ENCODE results near the gene FLOT1. TPM values are rescaled to one million over a fixed set of nuclear protein-coding genes. Genes with fewer than 3 reads are reported as not detected.

Gene FLOT1
- total and polyA plus RNA-seq, 2 of the 4 experiments (the other 2 are of a cell fraction), result 96.2 to 162 TPM

DNA sequence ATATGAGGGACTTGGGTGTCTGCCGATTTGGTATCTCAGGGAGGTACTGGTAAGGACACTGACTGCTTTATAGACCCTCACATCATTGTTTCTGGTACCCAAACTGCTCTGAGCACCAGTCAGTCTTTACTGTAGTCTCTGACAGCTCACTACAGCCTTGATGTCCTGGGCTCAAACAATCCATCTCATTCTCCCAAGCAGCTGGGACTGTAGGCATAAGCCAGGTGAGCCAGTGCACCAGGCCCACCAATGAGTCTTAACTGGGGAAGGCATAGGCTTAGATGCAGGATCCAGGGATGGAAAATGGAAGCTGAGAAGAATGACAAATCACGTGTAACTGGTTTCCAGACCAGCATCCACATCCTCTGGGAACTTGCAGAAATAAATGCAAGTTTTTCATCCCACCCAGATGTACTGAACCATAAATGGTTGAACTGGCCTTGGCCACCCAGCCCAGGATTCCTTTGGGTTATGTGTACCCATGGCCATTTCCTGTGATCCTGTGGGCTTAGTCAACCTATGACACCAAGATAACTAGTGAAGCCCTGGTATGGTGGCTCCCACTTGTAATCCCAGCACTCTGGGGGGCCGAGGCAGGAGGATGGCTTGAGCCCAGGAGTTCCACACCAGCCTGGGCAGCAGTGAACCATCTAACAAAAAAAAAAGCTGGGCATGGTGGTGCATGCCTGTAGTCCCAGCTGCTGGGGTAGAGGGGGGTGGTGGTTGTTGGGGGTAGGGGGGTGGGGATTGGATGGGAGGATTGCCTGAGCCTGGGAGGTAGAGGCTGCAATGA lies 16.6 kb downstream of the FLOT1 start:
- DNase-seq (peak; percentile 68), ATAC-seq (ENCODE audit: low read depth) (peak; percentile 27)
- Histone ChIP-seq H3K14ac (replicated peaks; ENCODE audit: low read depth, low read length) (peak overlapping the region; percentile 8; the same call in 1 of the 2 replicates), H4K8ac (ENCODE audit: low read depth in 2 of 2, low read length in 2 of 2) (peak overlapping the region in 1 of 2 experiments; percentile 20; a peak in 1 of 4 replicates), H2AFZ (replicated peaks; ENCODE audit: low read length, poor library complexity) (peak overlapping the region; percentile 68), H2BK15ac (ENCODE audit: low read depth, low read length) (no peak overlapping the region), H3K9me3 (ENCODE audit: control insufficient read depth, insufficient read depth, low read length) (no peaks in the 10 kb centered on the region), H3K9me1 (ENCODE audit: insufficient read depth, low read length) (peaks cover 6% of the 10 kb centered on the region; the same call in 1 of the 2 replicates), H2AK5ac (ENCODE audit: low read depth, low read length) (peak overlapping the region; percentile 54; the same call in 1 of the 2 replicates), H3K23ac (ENCODE audit: low read depth, low read length) (peak overlapping the region; percentile 14; the same call in 1 of the 2 replicates), H3K9ac (ENCODE audit: low read depth, low read length) (no peak overlapping the region), H4K91ac (ENCODE audit: insufficient read depth, low read depth, low read length) (no peak overlapping the region), H3K36me3 (ENCODE audit: control insufficient read depth, insufficient read depth, low read length) (peaks cover 64% of the 10 kb centered on the region), H3K56ac (ENCODE audit: extremely low read depth, insufficient read depth, low read length) (no peak overlapping the region), H3K4me2 (ENCODE audit: low read depth, low read length) (no peak overlapping the region), H3K18ac (ENCODE audit: low read depth, low read length) (no peak overlapping the region), H3K4ac (ENCODE audit: low read depth, low read length) (peak overlapping the region; percentile 14), H2BK20ac (ENCODE audit: low read depth, low read length) (no peak overlapping the region), H3K27ac (ENCODE audit: insufficient read depth, low read length) (peak overlapping the region; percentile 0; the same call in 1 of the 2 replicates), H2BK120ac (ENCODE audit: low read depth, low read length) (no peak overlapping the region; the same call in 1 of the 2 replicates), H2AK9ac (replicated peaks; ENCODE audit: low read depth, low read length, poor library complexity) (peak overlapping the region; percentile 53), H3K4me3 (ENCODE audit: insufficient read depth, low read depth, low read length) (no peak overlapping the region), H2BK5ac (ENCODE audit: low read depth, low read length, poor library complexity, severe bottlenecking) (peak overlapping the region; percentile 22), H3K79me1 (ENCODE audit: low read depth in 1 of 2, low read length in 2 of 2) (peaks cover 23 to 36% of the 10 kb centered on the region in 2 experiments), H3K27me3 (ENCODE audit: control insufficient read depth, insufficient read depth, low read length) (no peaks in the 10 kb centered on the region), H4K20me1 (ENCODE audit: insufficient read depth, low read length) (peaks cover 62% of the 10 kb centered on the region), H4K5ac (ENCODE audit: low read depth, low read length) (no peak overlapping the region), H3K4me1 (ENCODE audit: control insufficient read depth, insufficient read depth, low read length) (peaks cover 2% of the 10 kb centered on the region)
- WGBS, 2 experiments (ENCODE audit: extremely low coverage in 2 of 2, insufficient read length in 1 of 2), result 40% methylated on average over 1 of the region's 3 CpGs; no CpG with 5 or more reads in 1 of the 2 experiments
- in situ Hi-C loops (cut with MboI; ENCODE audit: low sequenced_read_pairs) (no loop called here), dilution Hi-C loops (cut with HindIII; ENCODE audit: low sequenced_read_pairs, unreplicated experiment) (no loop called here), intact Hi-C loops (cut with micrococcal nuclease) (no loop called here)
- ChIA-PET POLR2A (ENCODE audit: unreplicated experiment) (interaction anchor here (0.6 kb wide), 2 partner anchors 38 to 361 kb away, joined by 3 read pairs; no protein-coding TSS in a partner anchor), CTCF (interaction anchor here (1.2 kb wide), 1 partner anchor 244 kb away, joined by 3 read pairs; no protein-coding TSS in a partner anchor)
- TF ChIP-seq MAZ (IDR thresholded peaks at IDR 0.05; ENCODE audit: borderline replicate concordance, low read depth, low read length), result no peak
- TF ChIP-seq POLR2A (IDR thresholded peaks at IDR 0.05; ENCODE audit: low read depth, low read length), result peak; percentile 10; the same call in 1 of the 2 replicates
- no peak for TF ChIP-seq CEBPB (IDR thresholded peaks at IDR 0.05; ENCODE audit: low read depth, low read length)
- TF ChIP-seq, protein P1, sequence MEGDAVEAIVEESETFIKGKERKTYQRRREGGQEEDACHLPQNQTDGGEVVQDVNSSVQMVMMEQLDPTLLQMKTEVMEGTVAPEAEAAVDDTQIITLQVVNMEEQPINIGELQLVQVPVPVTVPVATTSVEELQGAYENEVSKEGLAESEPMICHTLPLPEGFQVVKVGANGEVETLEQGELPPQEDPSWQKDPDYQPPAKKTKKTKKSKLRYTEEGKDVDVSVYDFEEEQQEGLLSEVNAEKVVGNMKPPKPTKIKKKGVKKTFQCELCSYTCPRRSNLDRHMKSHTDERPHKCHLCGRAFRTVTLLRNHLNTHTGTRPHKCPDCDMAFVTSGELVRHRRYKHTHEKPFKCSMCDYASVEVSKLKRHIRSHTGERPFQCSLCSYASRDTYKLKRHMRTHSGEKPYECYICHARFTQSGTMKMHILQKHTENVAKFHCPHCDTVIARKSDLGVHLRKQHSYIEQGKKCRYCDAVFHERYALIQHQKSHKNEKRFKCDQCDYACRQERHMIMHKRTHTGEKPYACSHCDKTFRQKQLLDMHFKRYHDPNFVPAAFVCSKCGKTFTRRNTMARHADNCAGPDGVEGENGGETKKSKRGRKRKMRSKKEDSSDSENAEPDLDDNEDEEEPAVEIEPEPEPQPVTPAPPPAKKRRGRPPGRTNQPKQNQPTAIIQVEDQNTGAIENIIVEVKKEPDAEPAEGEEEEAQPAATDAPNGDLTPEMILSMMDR (conservative IDR thresholded peaks at IDR 0.05; ENCODE audit: low read depth, low read length), result no peak
- TF ChIP-seq MXI1 (IDR thresholded peaks at IDR 0.05; ENCODE audit: borderline replicate concordance, low read depth, low read length), result no peak
- BruUV-seq (replicated peaks), result no TSS peak
